ENCODE measurements around the gene MICALL1. TPM values are rescaled to one million over a fixed set of nuclear protein-coding genes. Genes with fewer than 3 reads are reported as not detected.
A peak's percentile ranks its signal among the peaks of the same experiment; 100 is the strongest.

Gene MICALL1, protein sequence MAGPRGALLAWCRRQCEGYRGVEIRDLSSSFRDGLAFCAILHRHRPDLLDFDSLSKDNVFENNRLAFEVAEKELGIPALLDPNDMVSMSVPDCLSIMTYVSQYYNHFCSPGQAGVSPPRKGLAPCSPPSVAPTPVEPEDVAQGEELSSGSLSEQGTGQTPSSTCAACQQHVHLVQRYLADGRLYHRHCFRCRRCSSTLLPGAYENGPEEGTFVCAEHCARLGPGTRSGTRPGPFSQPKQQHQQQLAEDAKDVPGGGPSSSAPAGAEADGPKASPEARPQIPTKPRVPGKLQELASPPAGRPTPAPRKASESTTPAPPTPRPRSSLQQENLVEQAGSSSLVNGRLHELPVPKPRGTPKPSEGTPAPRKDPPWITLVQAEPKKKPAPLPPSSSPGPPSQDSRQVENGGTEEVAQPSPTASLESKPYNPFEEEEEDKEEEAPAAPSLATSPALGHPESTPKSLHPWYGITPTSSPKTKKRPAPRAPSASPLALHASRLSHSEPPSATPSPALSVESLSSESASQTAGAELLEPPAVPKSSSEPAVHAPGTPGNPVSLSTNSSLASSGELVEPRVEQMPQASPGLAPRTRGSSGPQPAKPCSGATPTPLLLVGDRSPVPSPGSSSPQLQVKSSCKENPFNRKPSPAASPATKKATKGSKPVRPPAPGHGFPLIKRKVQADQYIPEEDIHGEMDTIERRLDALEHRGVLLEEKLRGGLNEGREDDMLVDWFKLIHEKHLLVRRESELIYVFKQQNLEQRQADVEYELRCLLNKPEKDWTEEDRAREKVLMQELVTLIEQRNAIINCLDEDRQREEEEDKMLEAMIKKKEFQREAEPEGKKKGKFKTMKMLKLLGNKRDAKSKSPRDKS
- 103 and 108 TPM in 2 replicates for polyA plus RNA-seq (2013)

DNA sequence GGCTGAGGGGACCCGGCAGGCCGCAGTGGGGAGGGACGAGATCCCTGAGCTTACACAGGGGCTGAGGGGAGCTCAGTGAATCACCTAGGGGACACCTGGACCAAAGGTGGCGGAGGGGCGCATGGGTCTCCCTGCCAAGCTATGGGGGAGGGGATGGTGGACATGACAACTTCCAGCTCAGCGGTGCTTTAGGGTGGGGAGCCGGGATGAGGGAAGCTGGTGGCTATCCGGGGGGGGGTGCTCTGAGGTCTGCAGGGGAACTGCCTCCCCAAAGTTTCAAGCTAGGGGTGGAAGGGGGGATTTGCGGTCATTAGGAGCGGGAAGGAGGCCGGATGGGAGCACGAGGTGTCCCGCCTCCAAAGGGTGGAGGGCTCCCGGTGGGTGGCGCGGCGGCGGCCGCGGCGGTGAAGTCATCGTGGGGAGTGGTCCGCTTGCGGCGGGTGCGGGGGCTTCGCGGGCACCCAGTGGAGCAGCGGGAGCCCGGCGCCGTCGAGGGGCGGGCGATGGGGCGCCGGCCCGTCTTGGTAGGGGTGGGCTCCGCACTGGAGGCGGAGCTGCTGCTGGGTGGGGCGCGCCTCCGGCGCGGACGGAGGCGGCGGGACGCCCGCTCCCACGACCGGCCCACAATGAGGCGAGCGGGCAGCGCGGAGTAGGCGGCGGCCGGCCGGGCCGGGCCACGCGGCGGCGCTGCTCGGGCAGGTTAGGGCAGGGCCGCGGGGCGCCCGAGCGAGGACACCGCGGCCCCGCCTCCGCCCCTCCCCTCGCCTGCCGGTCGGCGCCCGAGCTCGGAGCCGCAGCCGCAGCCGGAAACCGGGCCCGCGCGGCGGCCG, at the start of gene MICALL1:
MICALL1 (plus strand) TSS at position 764 of the 830 bp plus-strand sequence. CDS start 126 bp downstream, outside the sequence.
- Histone ChIP-seq H4K12ac (ENCODE audit: low read depth, low read length) (peak within 1 kb of the TSS; percentile 94), H3K4me1 (ENCODE audit: control insufficient read depth in 1 of 2, insufficient read depth in 2 of 2, low read length in 2 of 2) (peaks cover 28 to 35% of the 10 kb centered on the region in 2 experiments), H3K18ac (ENCODE audit: low read length) (peak within 1 kb of the TSS; percentile 99), H3K23ac (ENCODE audit: low read length) (no peak within 1 kb of the TSS), H3K27me3 (ENCODE audit: insufficient read depth, low read length) (no peaks in the 10 kb centered on the region), H2AK5ac (ENCODE audit: low read length) (peak within 1 kb of the TSS; percentile 96), H3K4me2 (ENCODE audit: low read length) (peak within 1 kb of the TSS; percentile 65), H3K9ac (ENCODE audit: low read length) (peak within 1 kb of the TSS; percentile 79), H3K9me3 (ENCODE audit: insufficient read depth, low read depth, low read length) (no peaks in the 10 kb centered on the region), H3K36me3 (ENCODE audit: control insufficient read depth in 1 of 2, insufficient read depth in 2 of 2, low read length in 2 of 2) (peaks cover 9 to 13% of the 10 kb centered on the region in 2 experiments), H2BK5ac (ENCODE audit: low read depth, low read length, poor library complexity) (peak within 1 kb of the TSS; percentile 98), H3K79me1 (ENCODE audit: low read length) (peaks cover 36% of the 10 kb centered on the region), H4K8ac (ENCODE audit: low read depth, low read length) (peak within 1 kb of the TSS; percentile 97), H2BK120ac (ENCODE audit: insufficient read depth, low read length, poor library complexity) (peak within 1 kb of the TSS; percentile 99), H3K4me3 (ENCODE audit: low read depth, low read length) (peak within 1 kb of the TSS; percentile 85), H2AFZ (ENCODE audit: insufficient read depth, low read length, poor library complexity) (peak within 1 kb of the TSS; percentile 85), H3K4ac (ENCODE audit: low read depth, low read length) (peak within 1 kb of the TSS; percentile 99), H4K91ac (ENCODE audit: low read depth, low read length) (peak within 1 kb of the TSS; percentile 99), H3K14ac (ENCODE audit: low read length) (peak within 1 kb of the TSS; percentile 98), H3K27ac (ENCODE audit: low read depth, low read length) (peak within 1 kb of the TSS; percentile 99), H3K79me2 (ENCODE audit: control insufficient read depth, insufficient read depth, low read length, poor library complexity) (peaks cover 31% of the 10 kb centered on the region), H2BK12ac (ENCODE audit: low read length) (peak within 1 kb of the TSS; percentile 86)
- peak; percentile 62 to 82 for DNase-seq
- WGBS (ENCODE audit: extremely low coverage, insufficient coverage, insufficient read length) = no CpG with 5 or more reads among the region's 90 CpGs

DNA sequence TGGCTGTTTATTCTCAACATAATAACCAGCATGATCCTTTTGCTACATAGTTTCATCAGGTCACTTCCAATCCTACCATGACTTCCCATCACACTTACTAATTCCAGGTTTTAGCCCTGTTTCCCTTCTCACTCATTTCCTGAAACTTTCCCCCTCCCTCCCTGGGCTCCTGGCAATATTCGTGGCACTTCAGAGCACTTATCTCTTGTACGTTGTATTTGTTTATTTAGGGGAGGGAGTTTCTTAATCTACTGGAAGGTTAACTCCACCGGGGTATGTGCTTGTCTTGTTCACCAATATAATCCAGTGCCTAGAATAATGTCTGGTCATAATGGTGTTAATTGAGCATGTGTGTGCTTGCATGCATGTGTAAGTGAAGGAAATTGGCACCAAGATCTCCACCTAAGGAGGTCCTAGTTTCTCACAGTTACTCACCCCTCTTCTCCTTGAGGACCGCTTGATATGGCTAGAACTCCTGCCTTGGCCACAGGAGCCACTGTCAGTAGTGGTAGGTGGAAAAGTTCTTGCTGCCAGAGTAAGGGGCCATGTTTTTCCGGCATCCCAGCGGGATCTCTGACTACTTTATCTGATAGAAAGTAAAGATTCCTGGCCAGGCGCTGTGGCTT, 45.2 kb upstream of the MICALL1 start:
- no peak overlapping the region for H3K9ac ChIP-seq (ENCODE audit: low read length)
- H4K8ac ChIP-seq (ENCODE audit: low read depth, low read length) = no peak overlapping the region
- no peak overlapping the region for H4K12ac ChIP-seq (ENCODE audit: low read depth, low read length)

DNA sequence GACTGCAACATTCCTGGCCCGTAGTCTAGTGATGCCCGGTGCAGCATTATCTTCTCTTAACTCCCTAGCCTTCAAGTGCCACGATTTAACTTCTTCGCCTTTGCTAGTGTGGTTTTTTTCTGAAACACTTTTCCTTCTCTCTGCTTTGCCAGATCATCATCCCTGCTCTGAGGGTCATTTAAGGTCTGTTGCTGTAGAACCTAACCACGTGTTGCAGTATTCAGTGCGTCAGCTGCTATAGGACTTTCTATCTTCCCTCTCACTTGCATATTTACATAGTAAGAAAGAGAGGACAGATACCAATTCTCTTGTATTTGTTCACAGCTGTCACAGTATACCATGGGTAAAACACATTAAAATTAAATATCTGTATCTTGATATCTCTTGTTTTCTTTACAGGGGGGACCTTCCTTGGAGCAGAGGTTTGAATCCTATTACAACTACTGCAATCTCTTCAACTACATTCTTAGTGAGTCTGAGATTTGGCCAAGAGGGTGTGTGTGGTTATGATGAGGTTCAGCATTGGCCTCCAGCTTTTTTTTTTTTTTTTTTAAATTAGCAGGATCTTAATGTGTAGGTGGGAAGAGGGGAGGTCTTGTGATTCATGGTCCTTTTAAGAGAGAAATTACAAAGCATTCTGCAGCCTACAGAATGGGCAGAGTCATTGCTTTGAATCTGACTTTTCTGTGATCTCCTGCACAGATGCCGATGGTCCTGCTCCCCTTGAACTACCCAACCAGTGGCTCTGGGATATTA, 43.3 kb upstream of the MICALL1 start:
- H2BK12ac ChIP-seq (ENCODE audit: low read length) = no peak overlapping the region
- H3K4me1 ChIP-seq (ENCODE audit: control insufficient read depth in 1 of 2, insufficient read depth in 2 of 2, low read length in 2 of 2) = no peaks in the 10 kb centered on the region
- H3K36me3 ChIP-seq (ENCODE audit: control insufficient read depth in 1 of 2, insufficient read depth in 2 of 2, low read length in 2 of 2) = peaks cover 52 to 72% of the 10 kb centered on the region in 2 experiments
- H3K27me3 ChIP-seq (ENCODE audit: insufficient read depth, low read length) = no peaks in the 10 kb centered on the region
- WGBS (ENCODE audit: extremely low coverage, insufficient coverage, insufficient read length) = no CpG with 5 or more reads among the region's 7 CpGs
- H4K91ac ChIP-seq (ENCODE audit: low read depth, low read length) = no peak overlapping the region
- no peak overlapping the region for H4K12ac ChIP-seq (ENCODE audit: low read depth, low read length)
- no peak overlapping the region for H3K4me3 ChIP-seq (ENCODE audit: low read depth, low read length)
- H3K14ac ChIP-seq (ENCODE audit: low read length) = no peak overlapping the region
- H3K9me3 ChIP-seq (ENCODE audit: insufficient read depth, low read depth, low read length) = no peaks in the 10 kb centered on the region
- no peak overlapping the region for H2AK5ac ChIP-seq (ENCODE audit: low read length)
- no peak overlapping the region for H2BK5ac ChIP-seq (ENCODE audit: low read depth, low read length, poor library complexity)
- no peak overlapping the region for H3K18ac ChIP-seq (ENCODE audit: low read length)
- H3K79me1 ChIP-seq (ENCODE audit: low read length) = no peaks in the 10 kb centered on the region
- no peak overlapping the region for H3K4ac ChIP-seq (ENCODE audit: low read depth, low read length)
- no peak overlapping the region for H2AFZ ChIP-seq (ENCODE audit: insufficient read depth, low read length, poor library complexity)
- H3K23ac ChIP-seq (ENCODE audit: low read length) = no peak overlapping the region
- H3K4me2 ChIP-seq (ENCODE audit: low read length) = no peak overlapping the region
- no peak overlapping the region for H3K27ac ChIP-seq (ENCODE audit: low read depth, low read length)
- no peaks in the 10 kb centered on the region for H3K79me2 ChIP-seq (ENCODE audit: control insufficient read depth, insufficient read depth, low read length, poor library complexity)
- no peak for DNase-seq
- H4K8ac ChIP-seq (ENCODE audit: low read depth, low read length) = no peak overlapping the region
- H2BK120ac ChIP-seq (ENCODE audit: insufficient read depth, low read length, poor library complexity) = no peak overlapping the region
- H3K9ac ChIP-seq (ENCODE audit: low read length) = no peak overlapping the region

More for the DNA sequence above, 45.2 kb upstream of the MICALL1 start:
- no peak overlapping the region for H2BK12ac ChIP-seq (ENCODE audit: low read length)
- H3K27ac ChIP-seq (ENCODE audit: low read depth, low read length) = no peak overlapping the region
- no peaks in the 10 kb centered on the region for H3K4me1 ChIP-seq (ENCODE audit: control insufficient read depth in 1 of 2, insufficient read depth in 2 of 2, low read length in 2 of 2)
- no peak overlapping the region for H3K14ac ChIP-seq (ENCODE audit: low read length)
- no peak overlapping the region for H3K4ac ChIP-seq (ENCODE audit: low read depth, low read length)
- no peak overlapping the region for H2AFZ ChIP-seq (ENCODE audit: insufficient read depth, low read length, poor library complexity)
- peaks cover 56 to 73% of the 10 kb centered on the region in 2 experiments for H3K36me3 ChIP-seq (ENCODE audit: control insufficient read depth in 1 of 2, insufficient read depth in 2 of 2, low read length in 2 of 2)
- no peaks in the 10 kb centered on the region for H3K9me3 ChIP-seq (ENCODE audit: insufficient read depth, low read depth, low read length)
- H3K4me2 ChIP-seq (ENCODE audit: low read length) = no peak overlapping the region
- WGBS (ENCODE audit: extremely low coverage, insufficient coverage, insufficient read length) = no CpG with 5 or more reads among the region's 7 CpGs
- no peak overlapping the region for H2BK120ac ChIP-seq (ENCODE audit: insufficient read depth, low read length, poor library complexity)
- no peak overlapping the region for H3K18ac ChIP-seq (ENCODE audit: low read length)
- H3K4me3 ChIP-seq (ENCODE audit: low read depth, low read length) = no peak overlapping the region
- no peak for DNase-seq
- no peaks in the 10 kb centered on the region for H3K27me3 ChIP-seq (ENCODE audit: insufficient read depth, low read length)
- H2BK5ac ChIP-seq (ENCODE audit: low read depth, low read length, poor library complexity) = no peak overlapping the region
- no peaks in the 10 kb centered on the region for H3K79me2 ChIP-seq (ENCODE audit: control insufficient read depth, insufficient read depth, low read length, poor library complexity)
- no peaks in the 10 kb centered on the region for H3K79me1 ChIP-seq (ENCODE audit: low read length)
- H2AK5ac ChIP-seq (ENCODE audit: low read length) = no peak overlapping the region
- H4K91ac ChIP-seq (ENCODE audit: low read depth, low read length) = no peak overlapping the region
- no peak overlapping the region for H3K23ac ChIP-seq (ENCODE audit: low read length)

Measured in trophoblast cell (in vitro differentiated cells and primary cell).